Lower leg skin (tissue), 3 donors: ENCODE measurements around the gene MYOC.

ENCODE experiments used
- POLR2A ChIP-seq, 2 donors: fragments of 450-650 bp; IDR thresholded peaks; one replicate each; pipeline ENCODE4 v1.6.1; 2016 to 2017; ENCODE audit warnings: antibody characterized with exemption in 2 of 2, mild to moderate bottlenecking in 1 of 2, moderate library complexity in 1 of 2
- TF ChIP-seq, protein P1 (sequence below), 3 donors: fragments of 450-650 bp; IDR thresholded peaks; one replicate each; pipeline ENCODE4 v1.5.1; 2016; ENCODE audit warnings: antibody characterized with exemption in 3 of 3, mild to moderate bottlenecking in 3 of 3, moderate library complexity in 2 of 3

DNA sequence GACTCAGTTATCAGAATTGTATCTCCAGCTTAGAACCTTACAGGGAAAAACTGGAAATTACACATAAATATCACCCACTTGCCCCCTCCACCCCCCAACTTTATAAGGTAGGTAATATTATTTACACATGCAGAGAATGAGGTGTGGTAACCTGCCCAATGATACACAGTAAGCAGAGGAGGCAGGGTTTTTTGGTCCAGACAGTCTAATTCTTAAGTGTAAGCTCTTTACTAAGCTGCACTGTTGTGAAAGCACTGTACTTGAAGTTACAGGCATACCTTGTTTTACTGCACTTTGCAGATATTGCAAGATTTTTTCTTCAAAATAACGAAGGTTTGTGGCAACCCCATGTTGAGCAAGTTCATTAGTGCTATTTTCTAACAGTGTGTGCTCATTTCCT is 55.3 kb downstream of the MYOC start:
- TF ChIP-seq, protein P1, sequence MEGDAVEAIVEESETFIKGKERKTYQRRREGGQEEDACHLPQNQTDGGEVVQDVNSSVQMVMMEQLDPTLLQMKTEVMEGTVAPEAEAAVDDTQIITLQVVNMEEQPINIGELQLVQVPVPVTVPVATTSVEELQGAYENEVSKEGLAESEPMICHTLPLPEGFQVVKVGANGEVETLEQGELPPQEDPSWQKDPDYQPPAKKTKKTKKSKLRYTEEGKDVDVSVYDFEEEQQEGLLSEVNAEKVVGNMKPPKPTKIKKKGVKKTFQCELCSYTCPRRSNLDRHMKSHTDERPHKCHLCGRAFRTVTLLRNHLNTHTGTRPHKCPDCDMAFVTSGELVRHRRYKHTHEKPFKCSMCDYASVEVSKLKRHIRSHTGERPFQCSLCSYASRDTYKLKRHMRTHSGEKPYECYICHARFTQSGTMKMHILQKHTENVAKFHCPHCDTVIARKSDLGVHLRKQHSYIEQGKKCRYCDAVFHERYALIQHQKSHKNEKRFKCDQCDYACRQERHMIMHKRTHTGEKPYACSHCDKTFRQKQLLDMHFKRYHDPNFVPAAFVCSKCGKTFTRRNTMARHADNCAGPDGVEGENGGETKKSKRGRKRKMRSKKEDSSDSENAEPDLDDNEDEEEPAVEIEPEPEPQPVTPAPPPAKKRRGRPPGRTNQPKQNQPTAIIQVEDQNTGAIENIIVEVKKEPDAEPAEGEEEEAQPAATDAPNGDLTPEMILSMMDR (IDR thresholded peaks at IDR 0.05), result no peak
- TF ChIP-seq POLR2A (IDR thresholded peaks at IDR 0.05), result no peak
